ENCODE data around the gene SHC2.
"Not testable (repeated sequence)": the region's sequence is repeated elsewhere in the genome, so short reads cannot be mapped to it uniquely, and the experiment has no call there.

The SHC2 gene

DNA sequence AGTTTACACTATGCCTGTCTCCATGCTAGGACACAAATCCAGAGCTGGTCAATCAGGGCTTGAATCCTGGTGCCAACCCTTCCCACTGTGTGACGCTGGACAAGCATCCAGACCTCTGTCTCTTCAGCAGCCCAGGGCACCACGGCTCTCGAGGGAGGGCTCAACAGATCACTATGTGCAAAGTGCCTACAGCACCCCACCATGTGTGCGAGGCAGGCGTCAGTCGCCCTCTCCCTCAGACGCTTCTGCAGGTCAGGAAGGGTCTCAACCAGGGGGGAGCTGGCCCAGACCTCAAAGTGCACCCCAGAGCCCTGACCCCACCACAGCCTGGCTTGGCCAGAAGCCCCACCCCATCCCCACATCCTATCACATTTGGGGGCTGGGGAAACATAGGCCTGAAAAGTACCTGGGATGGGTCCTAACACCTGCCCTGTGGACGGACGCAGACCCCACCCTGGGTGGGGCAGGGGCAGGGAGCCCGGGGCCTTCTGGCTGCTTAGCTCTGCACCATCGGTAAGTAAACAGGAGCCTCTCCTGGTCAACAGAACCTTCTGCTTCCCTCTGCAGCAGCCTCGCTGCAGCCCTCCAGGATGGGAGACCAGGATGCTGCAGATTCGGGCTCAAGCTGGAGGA lies 49.0 kb downstream of the SHC2 start:
- TF ChIP-seq HOXD13 (CRISPR knock-in tag; IDR thresholded peaks at IDR 0.05; ENCODE audit: borderline replicate concordance): no peak
- TF ChIP-seq KLF8 (tag by site-specific recombination; IDR thresholded peaks at IDR 0.05): peak; percentile 34; the same call in 1 of the 2 replicates
- TF ChIP-seq KLF1 (tag by site-specific recombination; IDR thresholded peaks at IDR 0.05): peak; percentile 78
- H3K27ac ChIP-seq (ENCODE audit: extremely low read depth, low read depth, low read length): no peak overlapping the region
- H3K4me3 ChIP-seq (ENCODE audit: low read depth, low read length): no peak overlapping the region
- H3K9me3 ChIP-seq (ENCODE audit: control insufficient read depth, insufficient read depth, low read depth, low read length): no peaks in the 10 kb centered on the region
- H3K4me1 ChIP-seq (ENCODE audit: control insufficient read depth, insufficient read depth, low read length): peaks cover 3% of the 10 kb centered on the region; the same call in 1 of the 2 replicates
- ChIA-PET CTCF (interaction anchor here (1.2 to 1.5 kb wide), 2 partner anchors 94 to 99 kb away, joined by 3 to 10 read pairs; no protein-coding TSS in a partner anchor), POLR2A (interaction anchor here (1.1 to 1.8 kb wide), 3 partner anchors 10 to 50 kb away, joined by 4 to 6 read pairs (median 6); no protein-coding TSS in a partner anchor)
- H3K36me3 ChIP-seq (ENCODE audit: control insufficient read depth in 2 of 2, insufficient read depth in 1 of 2, low read length in 2 of 2): peaks cover 0 to 2% of the 10 kb centered on the region in 2 experiments; a peak in 1 of 3 replicates

DNA sequence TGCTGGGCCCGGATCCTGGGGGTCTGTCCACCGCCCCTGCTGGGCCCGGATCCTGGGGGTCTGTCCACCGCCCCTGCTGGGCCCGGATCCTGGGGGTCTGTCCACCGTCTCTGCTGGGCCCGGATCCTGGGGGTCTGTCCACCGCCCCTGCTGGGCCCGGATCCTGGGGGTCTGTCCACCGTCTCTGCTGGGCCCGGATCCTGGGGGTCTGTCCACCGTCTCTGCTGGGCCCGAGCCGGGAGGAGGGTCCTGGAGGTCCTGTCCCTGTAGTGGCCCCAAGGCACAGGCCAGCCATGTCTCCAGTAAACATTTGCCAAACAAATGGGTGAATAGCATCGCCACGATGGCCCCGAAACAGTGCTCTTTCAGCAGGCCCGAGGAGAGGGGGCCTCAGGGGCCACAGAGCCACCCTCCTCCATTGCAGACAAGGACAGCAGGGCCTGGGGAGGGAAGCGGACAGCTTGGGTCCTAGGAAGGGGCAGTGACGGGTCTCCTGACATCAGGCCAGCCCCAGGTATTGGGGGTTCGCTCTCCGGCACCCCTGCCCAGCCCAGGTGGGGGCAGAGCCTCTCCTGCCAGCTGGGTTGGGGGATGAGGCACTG lies 49.6 kb downstream of the SHC2 start:
- POLR2A ChIA-PET; H3K36me3 ChIP-seq (ENCODE audit: control insufficient read depth in 2 of 2, insufficient read depth in 1 of 2, low read length in 2 of 2); H3K4me1 ChIP-seq (ENCODE audit: control insufficient read depth, insufficient read depth, low read length); H3K9me3 ChIP-seq (ENCODE audit: control insufficient read depth, insufficient read depth, low read depth, low read length); H3K4me3 ChIP-seq (ENCODE audit: low read depth, low read length); H3K27ac ChIP-seq (ENCODE audit: extremely low read depth, low read depth, low read length): not testable (repeated sequence)
- CTCF ChIA-PET: interaction anchor here (1.2 kb wide), 1 partner anchor 95 kb away, joined by 3 read pairs; no protein-coding TSS in a partner anchor

DNA sequence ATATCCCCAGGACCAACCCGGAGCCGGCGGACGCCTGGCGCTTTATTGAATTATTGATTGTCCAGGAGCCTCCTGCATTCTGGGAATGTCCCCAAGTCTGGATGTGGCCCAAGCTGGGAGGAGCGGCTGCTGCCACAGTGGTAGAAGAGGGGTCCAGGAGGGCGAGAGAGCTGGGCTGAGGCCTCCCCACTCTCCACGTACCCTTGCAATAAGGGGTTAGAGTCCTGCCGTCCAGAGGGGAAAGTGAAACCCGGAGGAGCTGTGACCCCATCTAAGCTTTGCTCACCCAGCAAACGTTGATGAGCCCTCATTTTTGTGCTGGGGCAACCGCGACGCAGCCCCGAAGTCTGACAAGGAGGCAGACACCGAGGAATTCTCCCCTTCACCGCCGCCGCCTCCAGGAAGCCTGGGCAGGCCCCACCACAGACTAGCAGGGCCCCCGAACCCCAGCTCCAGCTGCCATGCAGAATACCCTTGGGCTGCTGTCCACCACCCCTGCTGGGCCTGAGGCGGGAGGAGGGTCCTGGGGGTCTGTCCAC lies 50.5 kb downstream of the SHC2 start:
- CTCF ChIA-PET: interaction anchor here (1.3 kb wide), 1 partner anchor 101 kb away, joined by 6 read pairs; no protein-coding TSS in a partner anchor

DNA sequence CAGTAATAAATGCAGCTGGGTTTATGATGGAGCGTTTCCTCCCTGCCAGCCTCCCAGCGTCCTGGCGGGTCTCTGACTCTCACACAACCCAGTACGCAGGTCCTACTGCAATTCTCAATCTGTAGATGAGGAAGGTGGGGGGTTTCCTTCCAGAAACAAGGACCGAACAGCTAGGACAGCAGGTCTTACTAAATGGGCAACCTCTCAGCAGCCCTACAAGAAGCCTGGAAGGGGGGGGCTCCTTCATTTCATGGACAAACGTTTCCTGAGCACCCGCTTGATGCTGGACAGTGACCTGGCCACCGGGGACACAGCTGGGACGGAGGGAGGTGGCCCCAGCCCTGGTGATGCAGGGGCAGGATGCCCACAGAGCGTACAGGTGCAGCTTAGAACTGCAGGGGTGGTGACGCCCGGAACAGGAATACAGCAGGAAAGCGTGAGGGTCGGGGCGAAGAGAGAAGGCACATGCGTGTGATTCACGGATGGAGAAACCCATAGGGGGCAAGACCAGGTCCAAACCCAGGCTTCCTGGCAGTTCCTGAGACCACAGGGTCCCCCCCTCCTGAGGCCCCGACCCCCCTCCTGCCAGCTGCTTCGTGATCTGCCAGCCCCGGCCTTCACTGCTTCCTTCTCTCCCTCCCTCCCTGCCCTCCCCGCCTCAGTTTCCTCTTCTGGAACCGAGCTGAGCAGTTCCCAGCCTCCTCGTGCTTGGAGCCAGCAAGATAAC lies 51.2 kb downstream of the SHC2 start:
- H3K27ac ChIP-seq (ENCODE audit: extremely low read depth, low read depth, low read length): no peak overlapping the region; the same call in 1 of the 2 replicates
- no peaks in the 10 kb centered on the region for H3K9me3 ChIP-seq (ENCODE audit: control insufficient read depth, insufficient read depth, low read depth, low read length)
- POLR2A ChIA-PET: interaction anchor here (0.6 kb wide), 1 partner anchor 81 kb away, joined by 3 read pairs; no protein-coding TSS in a partner anchor
- CTCF ChIA-PET: interaction anchor here (1.3 kb wide), 1 partner anchor 101 kb away, joined by 6 read pairs; no protein-coding TSS in a partner anchor
- H3K4me3 ChIP-seq (ENCODE audit: low read depth, low read length): peak overlapping the region; percentile 37
- H3K4me1 ChIP-seq (ENCODE audit: control insufficient read depth, insufficient read depth, low read length): peaks cover 10% of the 10 kb centered on the region
- H3K36me3 ChIP-seq (ENCODE audit: control insufficient read depth in 2 of 2, insufficient read depth in 1 of 2, low read length in 2 of 2): no peaks in the 10 kb centered on the region
- no peak for TF ChIP-seq ZNF394 (tag by site-specific recombination; IDR thresholded peaks at IDR 0.05; ENCODE audit: borderline replicate concordance)
- TF ChIP-seq ZNF174 (tag by site-specific recombination; IDR thresholded peaks at IDR 0.05): no peak
- TF ChIP-seq ZNF585B (tag by site-specific recombination; IDR thresholded peaks at IDR 0.05): no peak
- TF ChIP-seq, protein P1, sequence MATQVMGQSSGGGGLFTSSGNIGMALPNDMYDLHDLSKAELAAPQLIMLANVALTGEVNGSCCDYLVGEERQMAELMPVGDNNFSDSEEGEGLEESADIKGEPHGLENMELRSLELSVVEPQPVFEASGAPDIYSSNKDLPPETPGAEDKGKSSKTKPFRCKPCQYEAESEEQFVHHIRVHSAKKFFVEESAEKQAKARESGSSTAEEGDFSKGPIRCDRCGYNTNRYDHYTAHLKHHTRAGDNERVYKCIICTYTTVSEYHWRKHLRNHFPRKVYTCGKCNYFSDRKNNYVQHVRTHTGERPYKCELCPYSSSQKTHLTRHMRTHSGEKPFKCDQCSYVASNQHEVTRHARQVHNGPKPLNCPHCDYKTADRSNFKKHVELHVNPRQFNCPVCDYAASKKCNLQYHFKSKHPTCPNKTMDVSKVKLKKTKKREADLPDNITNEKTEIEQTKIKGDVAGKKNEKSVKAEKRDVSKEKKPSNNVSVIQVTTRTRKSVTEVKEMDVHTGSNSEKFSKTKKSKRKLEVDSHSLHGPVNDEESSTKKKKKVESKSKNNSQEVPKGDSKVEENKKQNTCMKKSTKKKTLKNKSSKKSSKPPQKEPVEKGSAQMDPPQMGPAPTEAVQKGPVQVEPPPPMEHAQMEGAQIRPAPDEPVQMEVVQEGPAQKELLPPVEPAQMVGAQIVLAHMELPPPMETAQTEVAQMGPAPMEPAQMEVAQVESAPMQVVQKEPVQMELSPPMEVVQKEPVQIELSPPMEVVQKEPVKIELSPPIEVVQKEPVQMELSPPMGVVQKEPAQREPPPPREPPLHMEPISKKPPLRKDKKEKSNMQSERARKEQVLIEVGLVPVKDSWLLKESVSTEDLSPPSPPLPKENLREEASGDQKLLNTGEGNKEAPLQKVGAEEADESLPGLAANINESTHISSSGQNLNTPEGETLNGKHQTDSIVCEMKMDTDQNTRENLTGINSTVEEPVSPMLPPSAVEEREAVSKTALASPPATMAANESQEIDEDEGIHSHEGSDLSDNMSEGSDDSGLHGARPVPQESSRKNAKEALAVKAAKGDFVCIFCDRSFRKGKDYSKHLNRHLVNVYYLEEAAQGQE (tag by site-specific recombination; IDR thresholded peaks at IDR 0.05): peak; percentile 66; the same call in 1 of the 2 replicates
- TF ChIP-seq, protein P2, sequence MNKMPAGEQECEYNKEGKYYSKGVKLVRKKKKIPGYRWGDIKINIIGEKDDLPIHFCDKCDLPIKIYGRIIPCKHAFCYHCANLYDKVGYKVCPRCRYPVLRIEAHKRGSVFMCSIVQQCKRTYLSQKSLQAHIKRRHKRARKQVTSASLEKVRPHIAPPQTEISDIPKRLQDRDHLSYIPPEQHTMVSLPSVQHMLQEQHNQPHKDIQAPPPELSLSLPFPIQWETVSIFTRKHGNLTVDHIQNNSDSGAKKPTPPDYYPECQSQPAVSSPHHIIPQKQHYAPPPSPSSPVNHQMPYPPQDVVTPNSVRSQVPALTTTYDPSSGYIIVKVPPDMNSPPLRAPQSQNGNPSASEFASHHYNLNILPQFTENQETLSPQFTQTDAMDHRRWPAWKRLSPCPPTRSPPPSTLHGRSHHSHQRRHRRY (tag by site-specific recombination; IDR thresholded peaks at IDR 0.05): no peak
- no peak for TF ChIP-seq ZNF549 (tag by site-specific recombination; IDR thresholded peaks at IDR 0.05)
- TF ChIP-seq ZNF114 (tag by site-specific recombination; IDR thresholded peaks at IDR 0.05): no peak
- no peak for TF ChIP-seq ZNF561 (tag by site-specific recombination; IDR thresholded peaks at IDR 0.05; ENCODE audit: borderline replicate concordance)
- no peak for TF ChIP-seq ZNF514 (tag by site-specific recombination; IDR thresholded peaks at IDR 0.05)
- no peak for TF ChIP-seq ZNF610 (tag by site-specific recombination; IDR thresholded peaks at IDR 0.05; ENCODE audit: borderline replicate concordance)
- TF ChIP-seq ZNF510 (tag by site-specific recombination; IDR thresholded peaks at IDR 0.05; ENCODE audit: insufficient replicate concordance): no peak

More for the DNA sequence above, 50.5 kb downstream of the SHC2 start:
- POLR2A ChIA-PET: no interaction called here
- no peak overlapping the region for H3K4me3 ChIP-seq (ENCODE audit: low read depth, low read length)
- peaks cover 6% of the 10 kb centered on the region for H3K4me1 ChIP-seq (ENCODE audit: control insufficient read depth, insufficient read depth, low read length)
- no peaks in the 10 kb centered on the region for H3K9me3 ChIP-seq (ENCODE audit: control insufficient read depth, insufficient read depth, low read depth, low read length)
- no peak for TF ChIP-seq ZNF707 (tag by site-specific recombination; IDR thresholded peaks at IDR 0.05)
- no peak for TF ChIP-seq OVOL3 (tag by site-specific recombination; IDR thresholded peaks at IDR 0.05)
- TF ChIP-seq ZNF274 (IDR thresholded peaks at IDR 0.05; ENCODE audit: low read length): no peak
- no peak for TF ChIP-seq ZNF274 (tag by site-specific recombination; IDR thresholded peaks at IDR 0.05; ENCODE audit: borderline replicate concordance)
- TF ChIP-seq, protein P3, sequence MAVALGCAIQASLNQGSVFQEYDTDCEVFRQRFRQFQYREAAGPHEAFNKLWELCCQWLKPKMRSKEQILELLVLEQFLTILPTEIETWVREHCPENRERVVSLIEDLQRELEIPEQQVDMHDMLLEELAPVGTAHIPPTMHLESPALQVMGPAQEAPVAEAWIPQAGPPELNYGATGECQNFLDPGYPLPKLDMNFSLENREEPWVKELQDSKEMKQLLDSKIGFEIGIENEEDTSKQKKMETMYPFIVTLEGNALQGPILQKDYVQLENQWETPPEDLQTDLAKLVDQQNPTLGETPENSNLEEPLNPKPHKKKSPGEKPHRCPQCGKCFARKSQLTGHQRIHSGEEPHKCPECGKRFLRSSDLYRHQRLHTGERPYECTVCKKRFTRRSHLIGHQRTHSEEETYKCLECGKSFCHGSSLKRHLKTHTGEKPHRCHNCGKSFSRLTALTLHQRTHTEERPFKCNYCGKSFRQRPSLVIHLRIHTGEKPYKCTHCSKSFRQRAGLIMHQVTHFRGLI (tag by site-specific recombination; IDR thresholded peaks at IDR 0.05): no peak
- TF ChIP-seq ZNF211 (tag by site-specific recombination; IDR thresholded peaks at IDR 0.05; ENCODE audit: low read depth): no peak
- no peak for TF ChIP-seq ZXDB (tag by site-specific recombination; IDR thresholded peaks at IDR 0.05)
- no peak for TF ChIP-seq ZNF341 (tag by site-specific recombination; IDR thresholded peaks at IDR 0.05; ENCODE audit: low read depth)
- TF ChIP-seq ZNF19 (tag by site-specific recombination; IDR thresholded peaks at IDR 0.05; ENCODE audit: low read depth): no peak
- no peaks in the 10 kb centered on the region for H3K36me3 ChIP-seq (ENCODE audit: control insufficient read depth in 2 of 2, insufficient read depth in 1 of 2, low read length in 2 of 2)
- H3K27ac ChIP-seq (ENCODE audit: extremely low read depth, low read depth, low read length): no peak overlapping the region

All from HEK293 (cell line).